HUES48 (cell line): ENCODE measurements around the gene APOC1.

Experiments
- H3K27ac ChIP-seq: one replicate; pipeline ENCODE4 v1.7.0; 2013; ENCODE audit warnings: low read depth, low read length, inconsistent platforms
- H3K27me3 ChIP-seq: 2 replicates; pipeline ENCODE4 v1.6.1; 2013; ENCODE audit warnings: mild to moderate bottlenecking, low read length; ENCODE audit not compliant: control insufficient read depth, insufficient read depth
- H3K36me3 ChIP-seq: 2 replicates; pipeline ENCODE4 v1.6.1; 2013; ENCODE audit warnings: low read length; ENCODE audit not compliant: control insufficient read depth, insufficient read depth
- H3K4me1 ChIP-seq: 2 replicates; pipeline ENCODE4 v1.6.1; 2013; ENCODE audit warnings: mild to moderate bottlenecking, low read length; ENCODE audit not compliant: control insufficient read depth, insufficient read depth
- H3K4me3 ChIP-seq: 2 replicates; pipeline ENCODE4 v1.5.1; 2013; ENCODE audit warnings: mild to moderate bottlenecking, low read depth, low read length
- H3K9ac ChIP-seq: 2 replicates; pipeline ENCODE4 v1.6.1; 2013; ENCODE audit warnings: mild to moderate bottlenecking, low read depth, low read length, moderate library complexity
- H3K9me3 ChIP-seq: 2 replicates; pipeline ENCODE4 v1.6.1; 2013; ENCODE audit warnings: low read length; ENCODE audit not compliant: control insufficient read depth, insufficient read depth

The APOC1 gene

DNA sequence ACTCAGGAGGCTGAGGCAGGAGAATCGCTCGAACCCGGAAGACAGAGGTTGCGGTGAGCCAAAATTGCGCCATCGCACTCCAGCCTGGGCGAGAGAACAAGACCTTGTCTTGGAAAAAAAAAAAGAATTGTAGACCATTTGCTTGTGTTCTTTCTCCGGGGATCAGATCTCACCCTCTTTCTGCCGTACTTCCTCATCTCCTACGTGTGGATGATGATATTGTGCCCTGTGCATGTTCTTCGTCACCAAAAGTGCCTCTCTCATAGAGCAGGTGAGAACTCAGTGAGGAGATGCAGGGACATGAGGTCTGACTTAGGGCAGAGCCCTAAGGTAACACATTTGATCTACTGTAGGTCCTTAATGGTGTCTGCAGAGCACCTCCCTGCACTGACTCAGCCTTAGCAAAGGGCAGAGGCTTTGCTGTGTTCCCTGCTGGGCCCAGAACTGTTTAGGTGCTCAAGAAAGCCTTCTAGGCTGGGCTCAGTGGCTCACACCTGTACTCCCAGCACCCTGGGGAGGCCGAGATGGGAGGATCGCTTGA is 32.7 kb downstream of the APOC1 start:
- Histone ChIP-seq H3K27me3 (no peaks in the 10 kb centered on the region), H3K4me3 (no peak overlapping the region), H3K4me1 (no peaks in the 10 kb centered on the region), H3K27ac (no peak overlapping the region), H3K36me3 (peaks cover 7% of the 10 kb centered on the region; the same call in 1 of the 2 replicates), H3K9me3 (no peaks in the 10 kb centered on the region), H3K9ac (no peak overlapping the region)

DNA sequence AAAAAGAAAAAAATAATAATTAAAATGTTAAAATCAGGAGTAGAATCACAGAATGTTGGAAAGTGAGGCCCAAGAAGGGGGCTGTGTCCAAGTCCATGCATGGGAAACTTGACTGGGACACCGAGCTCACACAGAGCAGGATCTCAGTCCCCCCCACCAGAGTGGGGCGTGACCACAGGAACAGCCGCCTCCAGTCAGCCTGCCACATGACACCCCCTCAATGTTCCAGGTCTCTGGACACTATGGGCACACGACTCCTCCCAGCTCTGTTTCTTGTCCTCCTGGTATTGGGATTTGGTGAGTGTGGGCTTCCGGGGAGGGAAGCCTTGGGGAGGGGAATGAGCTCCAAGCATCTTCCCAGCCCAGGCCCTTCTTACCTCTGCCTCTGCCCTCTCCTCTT is 33.8 kb downstream of the APOC1 start:
- Histone ChIP-seq H3K9ac (no peak overlapping the region), H3K4me3 (no peak overlapping the region)

DNA sequence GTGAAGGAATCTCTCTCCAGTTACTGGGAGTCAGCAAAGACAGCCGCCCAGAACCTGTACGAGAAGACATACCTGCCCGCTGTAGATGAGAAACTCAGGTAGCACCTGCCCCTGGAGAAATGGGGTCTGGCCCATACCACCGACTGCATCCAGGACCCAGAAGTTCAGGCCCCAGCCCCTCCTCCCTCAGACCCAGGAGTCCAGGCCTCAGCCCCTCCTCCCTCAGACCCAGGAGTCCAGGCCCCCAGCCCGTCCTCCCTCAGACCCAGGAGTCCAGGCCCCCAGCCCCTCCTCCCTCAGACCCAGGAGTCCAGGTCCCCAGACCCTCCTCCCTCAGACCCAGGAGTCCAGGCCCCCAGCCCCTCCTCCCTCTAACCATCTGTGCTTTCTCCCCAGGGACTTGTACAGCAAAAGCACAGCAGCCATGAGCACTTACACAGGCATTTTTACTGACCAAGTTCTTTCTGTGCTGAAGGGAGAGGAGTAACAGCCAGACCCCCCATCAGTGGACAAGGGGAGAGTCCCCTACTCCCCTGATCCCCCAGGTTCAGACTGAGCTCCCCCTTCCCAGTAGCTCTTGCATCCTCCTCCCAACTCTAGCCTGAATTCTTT is 34.5 kb downstream of the APOC1 start:
- no peak overlapping the region for H3K4me3 ChIP-seq
- H3K27ac ChIP-seq, result no peak overlapping the region
- H3K9ac ChIP-seq, result no peak overlapping the region
- H3K4me1 ChIP-seq, result no peaks in the 10 kb centered on the region
- peaks cover 7% of the 10 kb centered on the region; the same call in 1 of the 2 replicates for H3K36me3 ChIP-seq
- no peaks in the 10 kb centered on the region for H3K27me3 ChIP-seq
- H3K9me3 ChIP-seq, result no peaks in the 10 kb centered on the region

More for the DNA sequence above, 33.8 kb downstream of the APOC1 start:
- Histone ChIP-seq H3K4me1 (no peaks in the 10 kb centered on the region), H3K36me3 (peaks cover 7% of the 10 kb centered on the region; the same call in 1 of the 2 replicates), H3K27me3 (no peaks in the 10 kb centered on the region), H3K9me3 (no peaks in the 10 kb centered on the region), H3K27ac (no peak overlapping the region)

DNA sequence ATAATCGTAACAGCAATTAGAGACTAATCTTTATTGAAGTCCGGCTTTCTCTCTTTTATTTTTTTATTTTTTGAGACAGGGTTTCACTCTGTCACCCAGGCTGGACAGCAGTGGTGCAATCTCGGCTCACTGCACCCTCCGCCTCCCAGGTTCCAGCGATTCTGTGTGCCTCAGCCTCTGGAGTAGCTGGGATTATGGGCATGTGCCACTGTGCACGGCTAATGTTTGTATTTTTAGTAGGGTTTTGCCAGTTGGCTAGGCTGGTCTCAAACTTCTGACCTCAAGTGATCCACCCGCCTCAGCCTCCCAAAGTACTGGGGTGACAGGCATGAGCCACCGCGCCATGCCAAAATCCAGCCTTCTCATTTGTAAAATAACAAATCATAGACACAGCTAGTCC is 35.1 kb downstream of the APOC1 start:
- Histone ChIP-seq H3K36me3 (peaks cover 7% of the 10 kb centered on the region; the same call in 1 of the 2 replicates), H3K9ac (no peak overlapping the region), H3K4me3 (no peak overlapping the region), H3K27me3 (no peaks in the 10 kb centered on the region), H3K27ac (no peak overlapping the region), H3K9me3 (no peaks in the 10 kb centered on the region), H3K4me1 (0 out of 2 replicates have a peak, but pooled peaks cover 3% of the 10 kb centered on the region)

DNA sequence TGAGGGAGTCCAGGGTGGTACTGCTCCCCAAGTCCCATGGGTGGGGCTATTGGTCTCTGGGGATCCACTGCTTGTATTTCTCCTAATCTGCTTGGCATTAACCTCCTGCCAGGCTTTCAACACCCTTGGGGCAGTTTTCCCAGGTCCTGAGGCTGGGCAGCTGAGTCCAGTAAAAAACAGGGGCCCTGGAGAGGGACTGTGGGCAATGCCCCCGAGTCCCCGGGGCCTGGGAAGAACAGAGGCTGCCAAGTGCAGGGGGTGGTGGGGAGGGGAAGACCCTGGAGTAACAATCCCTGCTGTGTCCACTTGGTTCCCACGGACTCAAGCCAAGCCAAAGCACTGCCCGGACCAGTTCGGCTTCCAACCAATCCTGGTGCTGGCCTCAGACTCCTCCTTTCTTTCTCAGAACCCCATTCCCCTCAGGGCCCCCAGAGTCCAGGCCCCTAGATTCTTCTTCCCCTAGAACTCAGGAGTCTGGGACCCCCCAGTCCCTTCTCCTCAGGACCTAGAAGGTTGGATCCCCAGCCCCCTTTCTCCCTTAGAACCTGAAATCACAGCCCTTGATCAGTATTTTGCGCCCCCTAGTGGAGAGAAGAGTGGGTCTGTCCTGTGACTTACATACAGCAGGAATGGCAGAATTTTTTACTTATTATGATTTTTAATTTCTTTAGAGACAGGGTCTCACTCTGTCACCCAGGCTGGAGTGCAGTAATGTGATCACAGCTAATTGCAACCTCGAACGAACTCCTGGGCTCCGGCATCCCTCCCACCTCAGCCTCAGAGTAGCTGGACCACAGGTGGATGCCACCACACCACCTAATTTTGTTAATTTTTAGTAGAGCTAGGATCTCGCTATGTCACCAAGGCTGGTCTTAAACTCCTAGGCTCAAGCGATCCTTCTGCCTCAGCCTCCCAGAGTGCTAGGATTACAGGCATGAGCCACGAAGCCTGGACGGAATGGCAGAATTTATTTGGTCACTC is 37.1 kb downstream of the APOC1 start:
- H3K36me3 ChIP-seq, result peaks cover 7% of the 10 kb centered on the region; the same call in 1 of the 2 replicates
- peak overlapping the region; percentile 20 for H3K27ac ChIP-seq
- H3K9ac ChIP-seq, result no peak overlapping the region
- H3K4me3 ChIP-seq, result no peak overlapping the region
- peaks cover 9% of the 10 kb centered on the region for H3K4me1 ChIP-seq
- H3K27me3 ChIP-seq, result no peaks in the 10 kb centered on the region
- no peaks in the 10 kb centered on the region for H3K9me3 ChIP-seq

DNA sequence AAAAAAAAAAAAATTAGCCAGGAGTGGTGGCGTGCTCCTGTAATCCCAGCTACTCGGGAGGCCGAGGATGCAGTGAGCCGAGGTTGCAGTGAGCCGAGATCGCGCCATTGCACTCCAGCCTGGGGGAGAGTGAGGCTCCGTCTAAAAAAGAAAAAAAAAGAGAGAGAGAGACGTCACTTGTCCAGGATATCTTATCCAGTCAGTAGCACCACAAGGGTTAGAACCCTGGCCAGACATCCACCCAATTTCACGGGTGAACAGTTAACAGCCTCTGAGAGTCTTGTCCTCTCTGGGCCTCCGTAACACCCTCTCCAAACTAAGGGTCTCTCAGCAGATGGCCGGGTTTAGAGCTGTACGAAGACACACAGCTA is 39.9 kb downstream of the APOC1 start:
- H3K4me3 ChIP-seq, result peak overlapping the region; percentile 90
- H3K27me3 ChIP-seq, result no peaks in the 10 kb centered on the region
- H3K4me1 ChIP-seq, result peaks cover 9% of the 10 kb centered on the region
- peaks cover 9% of the 10 kb centered on the region; the same call in 1 of the 2 replicates for H3K36me3 ChIP-seq
- H3K9ac ChIP-seq, result peak overlapping the region; percentile 86
- H3K9me3 ChIP-seq, result no peaks in the 10 kb centered on the region
- H3K27ac ChIP-seq, result peak overlapping the region; percentile 96

DNA sequence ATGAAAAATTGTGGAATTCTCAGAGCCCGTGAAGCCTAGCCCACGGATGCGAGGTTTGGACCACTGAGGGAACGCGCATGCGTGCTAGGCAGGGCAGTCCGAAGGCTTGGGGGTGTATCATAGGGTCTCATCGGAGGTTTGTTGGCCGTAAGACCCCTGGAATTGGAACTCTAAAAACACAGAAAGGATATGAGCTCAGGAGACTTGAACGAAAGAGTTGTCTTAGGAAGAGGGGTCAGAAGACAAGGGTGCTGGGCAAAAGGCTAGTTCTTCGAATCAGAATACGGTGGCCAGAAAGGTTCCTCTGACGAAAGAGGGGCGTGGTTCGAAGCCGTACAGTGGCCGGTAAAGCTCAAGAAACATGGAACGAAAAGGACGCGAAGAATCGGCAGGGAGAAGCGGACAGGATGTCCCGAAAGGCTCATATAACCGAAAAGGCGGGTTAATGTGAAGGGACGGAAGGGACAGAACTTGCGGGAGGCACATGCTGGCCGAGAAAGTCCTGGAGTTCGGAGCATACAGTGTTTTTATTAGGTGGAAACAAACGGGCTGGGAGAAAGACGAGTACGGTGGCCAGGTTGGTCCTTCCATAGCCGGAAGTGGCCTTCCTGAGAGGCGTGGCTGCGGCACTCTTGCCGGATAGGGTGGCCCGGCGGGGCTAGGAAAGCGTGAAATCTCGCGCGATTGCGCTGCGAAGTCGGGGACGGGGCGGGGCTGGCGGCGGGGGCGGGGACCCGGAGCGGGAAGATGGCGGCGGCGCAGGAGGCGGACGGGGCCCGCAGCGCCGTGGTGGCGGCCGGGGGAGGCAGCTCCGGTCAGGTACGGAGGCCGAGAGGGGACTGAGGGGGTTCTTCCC is 40.5 kb downstream of the APOC1 start, which contains the start of gene CLPTM1:
TSS of gene CLPTM1 (plus strand) at position 732 of the 856 bp plus-strand sequence. CDS start at position 748, 16 bp downstream.
- peaks cover 9% of the 10 kb centered on the region for H3K4me1 ChIP-seq

DNA sequence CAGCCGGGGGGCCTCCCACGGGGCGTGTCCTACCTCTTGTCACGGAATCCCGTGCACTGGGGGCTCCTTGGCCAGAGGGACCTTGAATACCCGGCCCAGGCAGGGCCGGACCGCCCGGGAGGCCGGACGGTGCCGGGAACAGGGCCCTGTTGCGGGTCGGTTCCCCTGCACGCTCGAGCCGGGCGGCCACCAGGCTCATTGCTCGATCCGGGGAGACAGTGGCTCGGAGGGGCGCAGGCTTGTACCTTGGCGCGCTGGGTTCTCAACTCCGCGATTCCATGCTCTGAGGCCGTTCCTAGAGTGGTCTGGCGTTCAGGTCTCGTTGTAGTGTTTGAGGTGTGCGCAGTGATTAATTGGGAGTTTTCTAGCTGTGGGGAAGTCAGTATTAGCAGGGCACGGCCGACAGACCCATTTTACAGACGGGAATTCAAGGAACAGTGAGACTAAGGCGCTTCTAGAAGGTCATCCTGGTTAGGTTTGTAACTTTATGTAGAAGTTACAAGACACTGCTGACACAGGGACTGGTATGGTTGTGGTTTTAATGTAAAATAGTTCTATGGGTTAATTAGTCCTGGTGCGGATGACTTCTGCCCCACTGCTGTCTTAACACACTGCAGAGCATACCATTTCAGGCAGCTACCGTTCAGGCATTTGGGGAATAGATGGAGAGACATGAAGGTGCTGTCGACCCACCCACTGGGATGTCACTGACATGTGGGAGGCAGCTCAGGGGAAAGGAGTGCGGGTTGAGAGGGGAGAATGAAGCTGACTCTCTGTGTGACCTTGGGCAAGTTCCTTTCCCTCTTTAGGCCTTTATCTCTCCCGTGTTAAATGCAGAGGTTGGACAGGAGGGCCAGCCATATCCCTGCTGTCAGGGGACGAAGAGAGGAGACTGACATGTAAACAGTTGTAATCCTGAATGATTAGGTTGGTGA is 41.4 kb downstream of the APOC1 start:
- H3K27me3 ChIP-seq, result no peaks in the 10 kb centered on the region
- H3K9me3 ChIP-seq, result no peaks in the 10 kb centered on the region
- peaks cover 9% of the 10 kb centered on the region for H3K36me3 ChIP-seq
- peaks cover 9% of the 10 kb centered on the region for H3K4me1 ChIP-seq
- H3K9ac ChIP-seq, result peak overlapping the region; percentile 79
- H3K4me3 ChIP-seq, result peak overlapping the region; percentile 90
- peak overlapping the region; percentile 68 for H3K27ac ChIP-seq

More for the DNA sequence above, 40.5 kb downstream of the APOC1 start, which contains the start of gene CLPTM1:
- Histone ChIP-seq H3K36me3 (peaks cover 13% of the 10 kb centered on the region; the same call in 1 of the 2 replicates), H3K27me3 (no peaks in the 10 kb centered on the region), H3K9ac (peak within 1 kb of the TSS; percentile 86), H3K9me3 (no peaks in the 10 kb centered on the region), H3K27ac (peak within 1 kb of the TSS; percentile 96), H3K4me3 (peak within 1 kb of the TSS; percentile 90)

DNA sequence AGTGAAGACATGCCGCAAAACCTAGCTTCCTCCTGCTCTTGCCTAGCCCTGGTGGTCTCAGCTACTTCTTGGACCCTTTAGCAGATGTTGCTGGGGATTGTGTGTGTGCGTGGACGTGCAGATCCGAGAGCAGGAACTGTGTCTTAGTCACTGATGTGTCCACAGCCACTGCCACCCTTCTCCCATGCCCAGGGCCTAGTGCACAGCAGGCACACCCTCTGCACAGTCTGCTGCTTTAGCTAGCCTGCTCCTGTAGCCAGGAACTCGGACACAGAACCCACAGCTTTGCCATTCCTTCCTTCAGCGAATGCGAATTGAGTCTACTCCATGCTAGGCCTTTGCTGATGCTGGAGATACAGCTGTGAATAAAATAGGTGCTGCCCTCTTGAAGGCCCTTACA is 43.1 kb downstream of the APOC1 start:
- Histone ChIP-seq H3K36me3 (peaks cover 19% of the 10 kb centered on the region), H3K9ac (no peak overlapping the region), H3K27ac (no peak overlapping the region), H3K9me3 (no peaks in the 10 kb centered on the region), H3K27me3 (no peaks in the 10 kb centered on the region), H3K4me3 (no peak overlapping the region), H3K4me1 (peaks cover 9% of the 10 kb centered on the region)
